CD4-positive, alpha-beta T cell (primary cell): ENCODE results near the gene ANKDD1B. TPM values are rescaled to one million over a fixed set of nuclear protein-coding genes. Genes with fewer than 3 reads are reported as not detected.

Experiments used
- ATAC-seq: fragments of 200-7000 bp; cut with Tn5 transposase; one replicate; pipeline ENCODE4 v1.10.0; 2022; ENCODE audit warnings: mild to moderate bottlenecking; ENCODE audit not compliant: poor library complexity
- CTCF ChIA-PET: fragments of 350-600 bp; sonication (Branson Sonifier 250); formaldehyde crosslinking; loops from one replicate; lab custom pipeline; 2021; ENCODE audit warnings: antibody characterized with exemption, inconsistent platforms; lab: Charles Lee
- POLR2A ChIA-PET: fragments of 350-600 bp; sonication (Branson Sonifier 250); formaldehyde crosslinking; loops from one replicate; lab custom pipeline; 2021; ENCODE audit warnings: antibody characterized with exemption, inconsistent platforms; lab: Charles Lee
- DNase-seq, 14 experiments: peaks; one replicate each; pipeline ENCODE4 v3.0.0-alpha.2; 2013 to 2020; ENCODE audit warnings: mixed read lengths in 2 of 14
- H3K27ac ChIP-seq, 2 donors: one replicate each; pipeline versions ENCODE4 v1.5.1 to v1.7.0; 2013; ENCODE audit warnings: low read length in 2 of 2, low read depth in 1 of 2, mild to moderate bottlenecking in 1 of 2
- H3K27me3 ChIP-seq, 2 experiments: 1 replicate in 1 of 2; 2 replicates in 1 of 2; pipeline versions ENCODE4 v1.6.1 to v1.7.0; 2013; ENCODE audit warnings: low read length in 2 of 2, control low read depth in 1 of 2, mild to moderate bottlenecking in 1 of 2, moderate library complexity in 1 of 2; ENCODE audit not compliant: insufficient read depth in 2 of 2, control insufficient read depth in 1 of 2
- H3K36me3 ChIP-seq: one replicate; pipeline ENCODE4 v1.6.1; 2013; ENCODE audit warnings: low read length, control low read depth; ENCODE audit not compliant: insufficient read depth
- H3K4me1 ChIP-seq: one replicate; pipeline ENCODE4 v1.6.1; 2013; ENCODE audit warnings: low read length, control low read depth; ENCODE audit not compliant: insufficient read depth
- H3K4me3 ChIP-seq: one replicate; pipeline ENCODE4 v1.5.1; 2013; ENCODE audit warnings: mild to moderate bottlenecking, low read length, moderate library complexity
- H3K9me3 ChIP-seq, 2 experiments: 1 replicate in 1 of 2; 2 replicates in 1 of 2; pipeline versions ENCODE4 v1.6.1 to v1.7.0; 2013; ENCODE audit warnings: low read length in 2 of 2, mild to moderate bottlenecking in 2 of 2, control low read depth in 1 of 2, moderate library complexity in 1 of 2; ENCODE audit not compliant: control insufficient read depth in 1 of 2, insufficient read depth in 1 of 2
- H3K27ac Mint-ChIP-seq: one replicate; pipeline ENCODE4 v1.8.0; 2020; ENCODE audit warnings: mixed read lengths
- H3K27me3 Mint-ChIP-seq: one replicate; pipeline ENCODE4 v1.8.0; 2021; ENCODE audit warnings: mixed read lengths
- H3K36me3 Mint-ChIP-seq: one replicate; pipeline ENCODE4 v1.8.0; 2021; ENCODE audit warnings: low read depth, mixed read lengths
- H3K4me1 Mint-ChIP-seq: one replicate; pipeline ENCODE4 v1.8.0; 2021; ENCODE audit warnings: low read depth, mixed read lengths
- H3K4me3 Mint-ChIP-seq: one replicate; pipeline ENCODE4 v1.8.0; 2020; ENCODE audit warnings: mild to moderate bottlenecking, mixed read lengths
- H3K9me3 Mint-ChIP-seq: one replicate; pipeline ENCODE4 v1.8.0; 2020; ENCODE audit warnings: mixed read lengths
- CTCF ChIP-seq: fragments of 200-600 bp; IDR thresholded peaks from one replicate; pipeline ENCODE4 v1.8.0; 2022; ENCODE audit warnings: antibody characterized with exemption, mild to moderate bottlenecking
- intact Hi-C, 2 experiments: fragments of 100-400 bp; cut with DNase I in 1 of 2; cut with micrococcal nuclease in 1 of 2; formaldehyde crosslinking; loops; one replicate each; pipeline versions ENCODE4 v1.15.1 to v1.9.0; 2023 to 2025; cut with DNase I, micrococcal nuclease
- total RNA-seq, 174 experiments: library from RNA in 2 of 174; stranded (reverse) in 2 of 174; gene quantifications; one replicate each; pipeline ENCODE4 v1.2.3 and lab custom pipeline; 2021 to 2026

Gene ANKDD1B
- total RNA-seq, 2 experiments from 2014 or later: 0.30 TPM; not detected in 1

DNA sequence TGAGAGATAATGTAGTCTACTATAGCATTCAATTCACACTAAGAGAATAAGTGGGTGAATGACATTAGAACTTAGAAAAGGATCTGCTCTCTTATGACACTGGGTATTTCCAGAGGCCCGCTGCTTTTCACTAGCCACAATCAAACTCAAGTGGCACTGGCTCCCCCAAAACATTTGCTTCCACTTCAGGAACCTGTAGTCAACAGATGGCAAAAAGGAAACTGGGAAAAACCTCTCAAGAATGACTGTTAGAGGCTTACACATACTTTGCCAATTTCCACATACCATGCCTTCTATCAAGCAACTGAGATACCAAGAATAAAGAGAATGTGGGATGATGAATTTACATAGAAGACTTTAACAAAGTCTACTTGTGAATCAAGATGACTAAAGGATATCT lies 94.8 kb downstream of the ANKDD1B start:
- Mint-ChIP-seq H3K4me3 (no peak overlapping the region), H3K36me3 (peaks cover 72% of the 10 kb centered on the region), H3K4me1 (peaks cover 19% of the 10 kb centered on the region), H3K27ac (no peak overlapping the region), H3K27me3 (no peaks in the 10 kb centered on the region), H3K9me3 (no peaks in the 10 kb centered on the region)
- H3K27ac ChIP-seq: no peak overlapping the region
- ATAC-seq (no peak), DNase-seq (no peak)
- no peaks in the 10 kb centered on the region for H3K9me3 ChIP-seq
- intact Hi-C loops: no loop called here
- no peaks in the 10 kb centered on the region for H3K4me1 ChIP-seq
- POLR2A ChIA-PET: no interaction called here
- no peak overlapping the region for H3K4me3 ChIP-seq
- CTCF ChIA-PET: no interaction called here
- TF ChIP-seq CTCF: no peak
- peaks cover 47% of the 10 kb centered on the region for H3K36me3 ChIP-seq
- no peaks in the 10 kb centered on the region for H3K27me3 ChIP-seq

- Mint-ChIP-seq H3K4me3 (no peak overlapping the region), H3K9me3 (no peaks in the 10 kb centered on the region), H3K36me3 (peaks cover 70% of the 10 kb centered on the region), H3K27ac (no peak overlapping the region), H3K27me3 (no peaks in the 10 kb centered on the region), H3K4me1 (peaks cover 21% of the 10 kb centered on the region)
- Histone ChIP-seq H3K27ac (no peak overlapping the region), H3K9me3 (no peaks in the 10 kb centered on the region), H3K4me3 (no peak overlapping the region), H3K4me1 (no peaks in the 10 kb centered on the region), H3K36me3 (peaks cover 48% of the 10 kb centered on the region), H3K27me3 (no peaks in the 10 kb centered on the region)
- DNase-seq (no peak), ATAC-seq (no peak)
- intact Hi-C loops: no loop called here
- TF ChIP-seq CTCF: no peak
- ChIA-PET CTCF (no interaction called here), POLR2A (no interaction called here)
Observed at GRCh38 chr5:75706775-75707174, 95.5 kb downstream of the ANKDD1B start.

DNA sequence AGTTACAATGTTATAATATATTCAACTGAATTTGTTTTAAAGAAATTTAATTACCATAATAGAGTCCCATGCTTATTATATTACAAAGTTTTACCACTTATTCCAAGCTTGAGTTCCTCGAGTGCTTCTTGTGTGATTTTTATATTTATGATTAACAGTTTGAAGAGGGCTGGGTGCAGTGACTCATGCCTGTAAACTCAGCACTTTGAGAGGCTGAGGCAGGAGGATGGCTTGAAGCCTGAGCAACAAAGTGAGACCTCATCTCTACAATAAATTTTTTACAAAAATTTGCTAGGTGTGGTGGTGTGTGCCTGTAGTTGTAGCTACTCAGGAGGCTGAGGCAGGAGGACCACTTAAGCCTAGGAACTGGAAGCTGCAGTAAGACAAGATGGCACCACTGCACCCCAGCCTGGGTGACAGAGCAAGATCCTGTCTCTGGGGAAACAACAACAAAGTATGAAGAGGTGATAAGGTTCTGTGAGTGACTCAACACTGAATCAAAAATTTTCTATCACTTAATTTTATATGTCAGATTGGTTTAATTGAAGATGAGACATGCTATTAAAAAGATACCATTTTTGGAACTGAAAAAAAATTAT lies 96.8 kb downstream of the ANKDD1B start:
- no peak overlapping the region for H3K27ac Mint-ChIP-seq

More for the DNA sequence above, 96.8 kb downstream of the ANKDD1B start:
- ChIA-PET POLR2A (no interaction called here), CTCF (no interaction called here)
- no peak for TF ChIP-seq CTCF
- Mint-ChIP-seq H3K4me3 (no peak overlapping the region), H3K9me3 (no peaks in the 10 kb centered on the region), H3K36me3 (peaks cover 68% of the 10 kb centered on the region), H3K27me3 (no peaks in the 10 kb centered on the region), H3K4me1 (peaks cover 17% of the 10 kb centered on the region)
- H3K27me3 ChIP-seq: no peaks in the 10 kb centered on the region
- peaks cover 44% of the 10 kb centered on the region for H3K36me3 ChIP-seq
- ATAC-seq: no peak
- no peak overlapping the region for H3K4me3 ChIP-seq
- no peak overlapping the region for H3K27ac ChIP-seq
- H3K4me1 ChIP-seq: no peaks in the 10 kb centered on the region
- intact Hi-C loops: no loop called here
- H3K9me3 ChIP-seq: no peaks in the 10 kb centered on the region
- DNase-seq: no peak
